GM21360 (cell line): ENCODE measurements around the gene PPP1R1C.

Source experiments
- ATAC-seq: cut with Tn5 transposase; IDR thresholded peaks from one replicate; pipeline ENCODE4 v1.9.1; 2021; ENCODE audit warnings: mild to moderate bottlenecking, moderate library complexity; ENCODE audit not compliant: unreplicated experiment

The PPP1R1C gene

GRCh38 chr2:181971032-181971431, 14.6 kb upstream of the PPP1R1C start:
- ATAC-seq: no peak

DNA sequence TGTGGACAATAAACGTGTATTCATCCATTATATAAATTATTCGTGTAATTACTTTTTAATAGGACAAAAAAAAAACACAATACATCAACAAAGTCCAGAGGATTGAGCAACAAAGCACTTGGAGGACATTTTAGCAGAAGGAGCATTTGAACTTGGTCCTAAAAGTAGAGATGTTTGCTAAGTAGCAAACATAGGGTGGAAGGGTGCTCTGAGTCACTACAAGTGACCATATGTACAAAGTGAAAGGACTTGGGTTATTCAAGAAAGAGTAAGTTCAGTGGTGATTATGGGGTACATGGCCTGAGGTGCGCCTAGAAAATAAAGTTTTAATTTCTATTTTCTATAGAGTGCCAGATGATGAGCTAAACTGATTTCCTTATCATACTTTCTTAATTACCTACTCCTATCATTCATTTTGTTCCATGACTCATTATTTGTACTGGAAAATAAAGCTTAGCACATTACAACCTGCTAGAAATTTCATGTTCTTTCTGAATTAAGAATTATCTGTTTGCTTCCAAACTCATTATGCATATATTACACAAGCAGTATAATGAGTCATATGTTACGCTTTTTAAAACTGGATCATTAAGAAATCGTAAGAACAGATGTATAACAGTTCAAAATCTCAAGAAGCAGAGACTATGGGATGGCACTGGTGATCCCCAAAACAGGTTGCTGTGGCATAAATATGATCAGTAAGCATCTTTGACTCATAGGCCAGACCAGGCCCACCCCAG, 13.1 kb upstream of the PPP1R1C start:
- no peak for ATAC-seq

GRCh38 chr2:181973171-181973783, 12.4 kb upstream of the PPP1R1C start:
- no peak for ATAC-seq

DNA sequence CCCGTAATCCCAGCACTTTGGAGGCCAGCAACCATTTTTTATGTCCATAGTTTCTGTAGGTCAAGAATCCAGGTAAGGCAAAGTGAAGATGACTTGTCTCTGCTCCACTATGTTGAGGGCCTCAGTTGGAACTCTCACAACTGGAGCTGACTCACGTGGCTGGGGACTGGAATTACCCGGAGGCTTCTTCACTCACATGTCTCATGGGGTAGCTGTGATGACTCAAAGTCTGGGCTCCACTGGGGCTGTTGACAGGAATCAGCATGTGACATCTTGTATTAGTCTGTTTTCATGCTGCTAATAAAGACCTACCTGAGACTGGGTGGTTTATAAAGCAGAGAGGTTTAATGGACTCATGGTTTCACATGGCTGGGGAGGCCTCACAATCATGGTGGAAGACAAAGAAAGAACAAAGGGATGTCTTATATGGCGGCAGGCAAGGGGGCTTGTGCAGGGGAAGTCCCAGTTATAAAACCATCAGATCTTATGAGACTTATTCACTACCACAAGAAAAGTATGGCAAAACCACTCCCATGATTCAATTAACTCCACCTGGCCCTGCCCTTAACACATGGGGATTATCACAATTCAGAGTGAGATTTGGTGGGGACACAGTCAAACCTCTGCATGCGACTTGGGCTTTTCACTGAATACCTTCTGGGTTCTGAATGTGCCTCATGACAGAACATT, 7.8 kb upstream of the PPP1R1C start:
- ATAC-seq: no peak

GRCh38 chr2:181978351-181979150, 7.1 kb upstream of the PPP1R1C start:
- no peak for ATAC-seq

DNA sequence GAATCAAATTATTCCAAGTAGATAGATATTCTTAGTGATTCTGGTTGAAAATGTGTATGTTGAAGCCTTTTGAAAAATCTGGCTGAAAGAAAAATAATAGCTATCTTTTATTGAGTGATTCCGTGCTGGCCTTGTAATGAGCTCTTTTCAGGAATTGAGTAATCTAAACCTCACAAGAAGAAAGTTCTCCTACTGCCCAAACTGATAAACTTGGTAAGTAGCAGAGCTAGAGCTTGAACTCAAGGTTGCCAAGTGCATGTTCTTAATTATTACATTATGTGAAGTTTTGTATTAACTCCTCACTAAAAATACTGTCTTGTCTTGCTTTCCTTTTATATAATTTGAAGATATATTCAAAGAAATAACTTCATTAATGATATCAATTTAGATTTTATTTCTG, 1.6 kb upstream of the PPP1R1C start:
- ATAC-seq: no peak

DNA sequence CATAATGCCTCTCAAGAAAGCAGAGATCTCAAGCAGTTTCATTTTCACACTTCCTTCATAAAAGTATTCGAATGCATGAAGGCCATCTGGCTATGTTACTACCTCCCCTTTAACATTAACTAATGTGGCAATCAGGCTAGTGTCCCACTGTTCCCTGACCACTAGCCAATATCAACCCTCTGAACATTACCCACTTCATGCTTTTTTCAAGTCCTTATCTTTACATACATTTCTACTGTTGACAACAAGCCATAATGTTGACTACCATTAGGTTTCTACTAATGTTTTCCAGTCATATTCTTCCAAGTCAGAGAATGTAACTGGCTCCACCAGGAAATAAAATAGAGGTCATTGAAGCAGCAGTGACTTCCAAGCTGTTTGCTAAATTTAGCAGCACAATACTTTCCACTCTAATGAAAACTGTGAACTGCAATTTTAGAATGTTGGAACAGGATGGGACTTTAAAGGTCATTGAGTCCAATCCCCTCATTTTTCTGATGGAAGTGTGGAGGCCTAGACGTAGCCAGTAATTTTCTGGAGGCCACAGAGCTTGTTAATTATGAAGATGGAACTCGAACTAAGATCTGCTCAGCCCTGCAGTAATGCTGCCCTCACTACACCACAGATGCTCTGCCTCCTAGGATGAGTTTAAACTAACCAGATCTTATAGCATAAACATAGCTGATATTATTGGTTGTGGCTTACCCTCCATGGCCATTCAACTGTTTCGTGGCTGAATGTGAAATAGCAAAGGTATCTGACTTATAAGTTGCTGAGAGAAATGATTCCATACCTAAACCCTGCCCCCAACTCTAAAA, 630 bp upstream of the PPP1R1C start:
- no peak for ATAC-seq

- ATAC-seq: no peak
Observed at GRCh38 chr2:181988154-181988924, 2.7 kb downstream of the PPP1R1C start.

DNA sequence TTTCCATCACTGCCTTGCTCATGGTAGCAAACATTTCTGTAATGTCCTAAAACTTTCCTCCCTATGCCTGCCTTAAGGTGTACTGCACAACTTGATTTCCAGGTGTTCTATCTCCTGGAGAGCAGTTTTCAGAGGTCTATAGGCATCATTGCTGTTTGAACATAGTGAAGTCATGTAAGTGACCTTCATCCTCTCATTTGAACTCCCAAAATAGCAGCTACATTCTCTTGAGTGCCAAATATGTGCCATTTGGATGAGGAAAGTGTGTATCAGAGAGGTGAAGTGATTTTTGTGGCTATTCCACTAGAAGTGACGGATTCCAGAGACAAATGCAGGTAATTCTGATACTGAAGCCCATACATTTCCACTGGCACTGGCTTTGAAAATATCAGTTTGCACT, 3.4 kb downstream of the PPP1R1C start:
- no peak for ATAC-seq

- ATAC-seq: peak; percentile 96
Observed at GRCh38 chr2:181991171-181991885, 5.7 kb downstream of the PPP1R1C start.

DNA sequence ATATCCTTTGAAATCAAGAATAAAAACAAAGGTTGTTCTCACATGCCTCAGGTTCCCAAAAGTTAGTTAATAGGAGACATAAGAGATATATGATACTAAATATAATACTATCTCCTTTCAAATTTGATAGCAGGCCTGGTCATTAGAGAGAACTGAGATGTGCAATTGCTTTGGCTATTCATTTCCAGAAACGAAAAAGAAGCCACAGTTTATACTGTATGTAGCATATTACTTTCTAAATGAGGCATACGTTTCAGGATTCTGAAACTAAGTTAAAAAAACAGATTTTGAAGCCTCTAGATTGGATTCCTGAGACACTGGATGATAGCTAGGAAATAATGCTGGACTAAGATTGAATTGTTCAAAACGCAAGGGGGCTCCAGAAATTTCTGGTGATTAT, 7.1 kb downstream of the PPP1R1C start:
- ATAC-seq: peak; percentile 82

DNA sequence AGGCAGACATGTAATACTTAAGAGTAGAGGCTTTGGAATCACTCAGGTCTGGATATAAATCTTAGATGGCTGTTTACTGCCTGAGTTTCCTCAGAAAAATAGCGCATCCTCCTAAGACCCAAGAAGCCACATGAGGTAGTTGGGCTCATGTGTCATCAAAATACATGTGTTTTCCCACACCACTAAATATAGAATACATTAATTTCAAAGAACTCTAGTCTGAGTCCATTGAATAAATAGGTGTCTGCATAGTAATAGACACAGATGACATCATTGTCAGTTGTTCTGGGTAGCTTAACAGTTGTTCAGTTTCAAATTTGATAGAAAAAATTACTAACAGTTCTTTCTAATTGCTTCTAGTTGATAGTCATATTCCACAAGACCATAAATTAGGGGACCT, 9.6 kb downstream of the PPP1R1C start:
- no peak for ATAC-seq

GRCh38 chr2:181998041-181998835, 12.6 kb downstream of the PPP1R1C start:
- ATAC-seq: no peak

- no peak for ATAC-seq
Observed at GRCh38 chr2:181998891-181999654, 13.4 kb downstream of the PPP1R1C start.

DNA sequence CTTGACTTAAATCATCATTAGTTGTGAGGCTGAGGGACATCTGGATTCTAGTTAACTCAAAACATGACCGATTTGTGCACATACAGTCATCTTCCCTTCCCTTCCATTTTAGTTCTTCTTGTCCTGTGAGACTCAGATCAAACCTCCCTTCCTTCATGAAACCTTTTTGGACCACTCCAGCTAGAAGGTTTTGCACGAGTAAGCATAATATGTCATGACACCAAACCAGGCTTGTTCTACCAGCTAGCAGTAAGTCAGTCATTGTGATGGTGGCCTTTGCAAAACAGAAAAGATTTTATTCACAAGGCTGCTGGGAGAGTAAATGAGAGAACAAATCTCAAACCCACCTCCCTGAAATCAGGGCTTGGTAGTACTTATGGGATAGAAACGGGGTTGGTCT, 14.3 kb downstream of the PPP1R1C start:
- ATAC-seq: no peak

GRCh38 chr2:182004945-182005520, 19.4 kb downstream of the PPP1R1C start:
- ATAC-seq: no peak
